Measurements from ENCODE around the gene UBE2D4. TPM values are rescaled to one million over a fixed set of nuclear protein-coding genes. Genes with fewer than 3 reads are reported as not detected.

The UBE2D4 gene
- total and polyA plus RNA-seq, 2 donors (not counting 1 experiment from before 2014, with no cell fraction given): 10.2 to 21.3 TPM

DNA sequence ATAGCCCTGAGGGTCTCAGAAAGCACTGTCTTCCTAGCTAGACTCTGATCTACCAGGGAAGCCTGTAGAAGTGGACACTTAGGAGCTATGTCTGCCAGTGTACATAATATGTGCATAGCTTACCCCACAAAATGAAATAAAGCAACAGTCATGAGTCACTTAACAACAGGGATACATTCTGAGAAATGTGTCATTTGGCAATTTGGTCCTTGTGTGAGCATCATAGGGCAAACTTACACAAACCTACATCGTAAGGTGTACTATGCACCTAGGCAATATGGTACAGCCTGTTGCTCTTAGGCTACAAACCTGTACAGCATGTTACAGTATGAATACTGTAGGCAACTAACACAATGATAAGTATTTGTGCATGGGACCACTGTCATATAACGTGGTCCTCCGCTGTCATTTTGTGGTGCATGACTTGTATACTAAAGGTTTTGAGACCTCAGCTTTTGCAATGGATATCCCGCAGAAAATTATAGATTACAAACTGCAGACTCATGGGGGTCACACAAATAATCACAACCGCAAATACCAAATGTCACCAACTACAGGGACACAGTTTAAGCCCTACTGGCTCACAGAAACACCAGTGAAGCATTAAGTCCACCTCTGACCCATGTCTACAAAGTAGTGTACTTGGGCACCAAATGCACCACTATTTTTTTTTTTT lies 21.6 kb upstream of the UBE2D4 start:
- peak; percentile 9 to 22 for DNase-seq (ENCODE audit: low read depth in 2 of 2)
- H3K4me3 ChIP-seq (replicated peaks in 1 of 4; ENCODE audit: control extremely low read depth in 1 of 4, insufficient read depth in 1 of 4, low read depth in 3 of 4, low read length in 4 of 4): peak overlapping the region; percentile 1 to 86 (median 72)
- H3K4me1 ChIP-seq (ENCODE audit: control insufficient read depth, extremely low read depth, insufficient read depth, low read length): peaks cover 7% of the 10 kb centered on the region
- H2AFZ ChIP-seq (ENCODE audit: low read length): no peak overlapping the region
- H3K27me3 ChIP-seq (ENCODE audit: control insufficient read depth, insufficient read depth, low read length): no peaks in the 10 kb centered on the region
- H3K9ac ChIP-seq (ENCODE audit: insufficient read depth, low read length): no peak overlapping the region
- H3K79me2 ChIP-seq (ENCODE audit: control insufficient read depth, insufficient read depth, low read length): peaks cover 59% of the 10 kb centered on the region
- H3K27ac ChIP-seq (ENCODE audit: insufficient read depth, low read length): peak overlapping the region; percentile 77
- H3K4me2 ChIP-seq (ENCODE audit: extremely low read depth, insufficient read depth, low read length): peak overlapping the region; percentile 67
- TF ChIP-seq, protein P1, sequence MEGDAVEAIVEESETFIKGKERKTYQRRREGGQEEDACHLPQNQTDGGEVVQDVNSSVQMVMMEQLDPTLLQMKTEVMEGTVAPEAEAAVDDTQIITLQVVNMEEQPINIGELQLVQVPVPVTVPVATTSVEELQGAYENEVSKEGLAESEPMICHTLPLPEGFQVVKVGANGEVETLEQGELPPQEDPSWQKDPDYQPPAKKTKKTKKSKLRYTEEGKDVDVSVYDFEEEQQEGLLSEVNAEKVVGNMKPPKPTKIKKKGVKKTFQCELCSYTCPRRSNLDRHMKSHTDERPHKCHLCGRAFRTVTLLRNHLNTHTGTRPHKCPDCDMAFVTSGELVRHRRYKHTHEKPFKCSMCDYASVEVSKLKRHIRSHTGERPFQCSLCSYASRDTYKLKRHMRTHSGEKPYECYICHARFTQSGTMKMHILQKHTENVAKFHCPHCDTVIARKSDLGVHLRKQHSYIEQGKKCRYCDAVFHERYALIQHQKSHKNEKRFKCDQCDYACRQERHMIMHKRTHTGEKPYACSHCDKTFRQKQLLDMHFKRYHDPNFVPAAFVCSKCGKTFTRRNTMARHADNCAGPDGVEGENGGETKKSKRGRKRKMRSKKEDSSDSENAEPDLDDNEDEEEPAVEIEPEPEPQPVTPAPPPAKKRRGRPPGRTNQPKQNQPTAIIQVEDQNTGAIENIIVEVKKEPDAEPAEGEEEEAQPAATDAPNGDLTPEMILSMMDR (conservative IDR thresholded peaks at IDR 0.05 in 1 of 2, IDR thresholded peaks at IDR 0.05 in 1 of 2; ENCODE audit: low read depth in 1 of 2, low read length in 2 of 2): no peak
- TF ChIP-seq EZH2 (IDR thresholded peaks at IDR 0.05; ENCODE audit: low read length, missing control alignments): no peak
- no peaks in the 10 kb centered on the region for H3K9me3 ChIP-seq (ENCODE audit: control insufficient read depth, insufficient read depth, low read depth, low read length)
- H3K36me3 ChIP-seq (ENCODE audit: control insufficient read depth, insufficient read depth, low read length): no peaks in the 10 kb centered on the region
- H4K20me1 ChIP-seq (ENCODE audit: control insufficient read depth, extremely low read depth, insufficient read depth, low read length): no peaks in the 10 kb centered on the region

DNA sequence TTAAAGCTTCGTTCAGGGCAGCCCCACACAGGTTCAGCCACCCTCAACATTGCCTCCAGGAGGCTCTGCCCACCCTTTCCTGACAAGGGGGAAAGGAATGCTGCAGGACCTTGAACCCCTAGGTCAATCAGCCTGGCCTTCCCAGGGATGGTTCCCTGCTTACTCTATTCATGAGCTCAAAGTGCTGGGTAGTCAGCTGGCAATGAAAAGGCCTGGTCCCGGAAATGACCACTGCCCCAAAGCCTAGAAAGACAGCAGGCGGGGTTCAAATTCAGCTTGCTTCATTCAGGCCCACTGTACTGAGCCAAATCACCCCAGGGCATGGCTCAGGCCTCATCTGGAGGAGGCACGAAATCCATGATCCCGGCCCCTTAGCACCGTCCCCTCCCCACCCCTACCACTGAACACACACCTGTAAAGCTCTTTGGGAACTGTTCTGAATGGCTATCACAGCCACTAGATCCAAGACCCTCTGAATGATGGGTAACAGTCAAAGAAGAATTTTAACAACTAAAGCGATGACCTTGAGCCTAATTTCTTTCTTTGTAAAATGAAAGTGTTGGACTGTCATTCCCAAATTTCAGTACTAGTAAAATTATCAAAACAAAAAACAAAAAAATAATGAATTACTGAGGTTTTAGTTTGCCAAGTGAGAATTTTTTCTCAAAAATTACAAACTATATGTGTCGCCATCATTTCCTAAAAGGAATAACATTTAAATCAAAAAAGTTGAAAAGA lies 20.9 kb upstream of the UBE2D4 start:
- Histone ChIP-seq H3K27me3 (ENCODE audit: control insufficient read depth, insufficient read depth, low read length) (no peaks in the 10 kb centered on the region), H3K9ac (ENCODE audit: insufficient read depth, low read length) (peak overlapping the region; percentile 79), H3K79me2 (ENCODE audit: control insufficient read depth, insufficient read depth, low read length) (peaks cover 54% of the 10 kb centered on the region), H3K27ac (ENCODE audit: insufficient read depth, low read length) (peak overlapping the region; percentile 77), H4K20me1 (ENCODE audit: control insufficient read depth, extremely low read depth, insufficient read depth, low read length) (no peaks in the 10 kb centered on the region), H3K36me3 (ENCODE audit: control insufficient read depth, insufficient read depth, low read length) (no peaks in the 10 kb centered on the region), H3K4me3 (replicated peaks in 1 of 4; ENCODE audit: control extremely low read depth in 1 of 4, insufficient read depth in 1 of 4, low read depth in 3 of 4, low read length in 4 of 4) (peak overlapping the region; percentile 64 to 86 (median 80)), H2AFZ (ENCODE audit: low read length) (no peak overlapping the region), H3K4me1 (ENCODE audit: control insufficient read depth, extremely low read depth, insufficient read depth, low read length) (peaks cover 7% of the 10 kb centered on the region), H3K9me3 (ENCODE audit: control insufficient read depth, insufficient read depth, low read depth, low read length) (no peaks in the 10 kb centered on the region), H3K4me2 (ENCODE audit: extremely low read depth, insufficient read depth, low read length) (peak overlapping the region; percentile 67)
- peak; percentile 9 to 32 for DNase-seq (ENCODE audit: low read depth in 2 of 2)
- TF ChIP-seq, protein P1 (conservative IDR thresholded peaks at IDR 0.05 in 1 of 2, IDR thresholded peaks at IDR 0.05 in 1 of 2; ENCODE audit: low read depth in 1 of 2, low read length in 2 of 2): no peak
- TF ChIP-seq EZH2 (IDR thresholded peaks at IDR 0.05; ENCODE audit: low read length, missing control alignments): no peak

DNA sequence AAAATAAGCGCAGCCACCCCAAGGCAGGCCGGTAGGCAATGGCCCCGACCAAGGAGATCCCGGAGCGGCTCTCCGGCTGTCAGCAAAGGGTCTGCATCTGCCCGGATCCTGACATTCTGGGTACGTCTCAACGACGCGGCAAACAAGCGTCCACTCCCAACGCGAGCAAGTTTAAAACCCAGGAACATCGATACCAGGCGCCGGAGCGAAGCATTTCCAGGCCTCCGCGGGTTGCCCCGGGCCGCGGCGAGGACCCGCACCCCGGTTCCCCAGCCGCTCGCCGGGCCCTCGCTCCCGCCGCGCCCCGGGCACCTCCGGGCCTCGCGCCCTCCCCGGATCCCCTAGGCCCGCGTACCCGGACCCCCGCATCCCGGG lies 20.3 kb upstream of the UBE2D4 start:
- peaks cover 7% of the 10 kb centered on the region for H3K4me1 ChIP-seq (ENCODE audit: control insufficient read depth, extremely low read depth, insufficient read depth, low read length)
- TF ChIP-seq EZH2 (IDR thresholded peaks at IDR 0.05; ENCODE audit: low read length, missing control alignments): no peak
- TF ChIP-seq, protein P1 (conservative IDR thresholded peaks at IDR 0.05 in 1 of 2, IDR thresholded peaks at IDR 0.05 in 1 of 2; ENCODE audit: low read depth in 1 of 2, low read length in 2 of 2): no peak
- peak overlapping the region; percentile 77 for H3K27ac ChIP-seq (ENCODE audit: insufficient read depth, low read length)
- DNase-seq (ENCODE audit: low read depth in 2 of 2): peak; percentile 46 to 55
- peak overlapping the region; percentile 67 for H3K4me2 ChIP-seq (ENCODE audit: extremely low read depth, insufficient read depth, low read length)
- peak overlapping the region; percentile 64 to 86 (median 80) for H3K4me3 ChIP-seq (replicated peaks in 1 of 4; ENCODE audit: control extremely low read depth in 1 of 4, insufficient read depth in 1 of 4, low read depth in 3 of 4, low read length in 4 of 4)
- H3K9me3 ChIP-seq (ENCODE audit: control insufficient read depth, insufficient read depth, low read depth, low read length): no peaks in the 10 kb centered on the region
- no peaks in the 10 kb centered on the region for H3K36me3 ChIP-seq (ENCODE audit: control insufficient read depth, insufficient read depth, low read length)
- no peaks in the 10 kb centered on the region for H4K20me1 ChIP-seq (ENCODE audit: control insufficient read depth, extremely low read depth, insufficient read depth, low read length)
- no peaks in the 10 kb centered on the region for H3K27me3 ChIP-seq (ENCODE audit: control insufficient read depth, insufficient read depth, low read length)
- H3K79me2 ChIP-seq (ENCODE audit: control insufficient read depth, insufficient read depth, low read length): peaks cover 49% of the 10 kb centered on the region
- H2AFZ ChIP-seq (ENCODE audit: low read length): peak overlapping the region; percentile 40
- peak overlapping the region; percentile 79 for H3K9ac ChIP-seq (ENCODE audit: insufficient read depth, low read length)
